Measurements from ENCODE around the gene SPATA31C2. TPM values are rescaled to one million over a fixed set of nuclear protein-coding genes. Genes with fewer than 3 reads are reported as not detected.

The SPATA31C2 gene
- total RNA-seq, 1 donor from 2014 or later, result not detected

DNA sequence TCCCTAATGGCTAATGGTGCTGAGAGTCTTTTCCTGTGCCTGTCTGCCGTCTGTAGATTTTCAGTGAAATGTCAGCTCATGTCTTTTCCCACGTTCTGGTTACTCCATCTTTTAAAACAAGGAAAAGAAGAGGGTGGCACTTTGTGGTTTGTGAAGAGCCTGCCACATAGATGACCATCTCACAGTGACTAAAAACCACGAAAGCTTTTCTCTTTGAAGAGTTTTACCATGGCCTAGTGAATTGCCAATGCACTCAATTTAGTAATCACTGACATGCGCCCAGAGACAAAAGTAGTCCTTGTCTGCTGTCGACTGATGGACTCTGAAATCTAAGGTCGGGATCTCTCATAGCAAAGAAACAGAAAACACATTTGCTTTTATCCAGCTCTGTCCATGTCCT lies 50.4 kb downstream of the SPATA31C2 start:
- no peak for FAIRE-seq
- no peak for DNase-seq (ENCODE audit: low read depth)
- Histone ChIP-seq H3K27me3 (ENCODE audit: control insufficient read depth, insufficient read depth, low read length) (no peaks in the 10 kb centered on the region), H3K4me3 (ENCODE audit: low read depth, low read length) (no peak overlapping the region), H3K36me3 (ENCODE audit: control insufficient read depth, insufficient read depth, low read length) (no peaks in the 10 kb centered on the region)
- TF ChIP-seq, protein P1, sequence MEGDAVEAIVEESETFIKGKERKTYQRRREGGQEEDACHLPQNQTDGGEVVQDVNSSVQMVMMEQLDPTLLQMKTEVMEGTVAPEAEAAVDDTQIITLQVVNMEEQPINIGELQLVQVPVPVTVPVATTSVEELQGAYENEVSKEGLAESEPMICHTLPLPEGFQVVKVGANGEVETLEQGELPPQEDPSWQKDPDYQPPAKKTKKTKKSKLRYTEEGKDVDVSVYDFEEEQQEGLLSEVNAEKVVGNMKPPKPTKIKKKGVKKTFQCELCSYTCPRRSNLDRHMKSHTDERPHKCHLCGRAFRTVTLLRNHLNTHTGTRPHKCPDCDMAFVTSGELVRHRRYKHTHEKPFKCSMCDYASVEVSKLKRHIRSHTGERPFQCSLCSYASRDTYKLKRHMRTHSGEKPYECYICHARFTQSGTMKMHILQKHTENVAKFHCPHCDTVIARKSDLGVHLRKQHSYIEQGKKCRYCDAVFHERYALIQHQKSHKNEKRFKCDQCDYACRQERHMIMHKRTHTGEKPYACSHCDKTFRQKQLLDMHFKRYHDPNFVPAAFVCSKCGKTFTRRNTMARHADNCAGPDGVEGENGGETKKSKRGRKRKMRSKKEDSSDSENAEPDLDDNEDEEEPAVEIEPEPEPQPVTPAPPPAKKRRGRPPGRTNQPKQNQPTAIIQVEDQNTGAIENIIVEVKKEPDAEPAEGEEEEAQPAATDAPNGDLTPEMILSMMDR (IDR thresholded peaks at IDR 0.05; ENCODE audit: insufficient read depth, low read length, severe bottlenecking), result no peak

DNA sequence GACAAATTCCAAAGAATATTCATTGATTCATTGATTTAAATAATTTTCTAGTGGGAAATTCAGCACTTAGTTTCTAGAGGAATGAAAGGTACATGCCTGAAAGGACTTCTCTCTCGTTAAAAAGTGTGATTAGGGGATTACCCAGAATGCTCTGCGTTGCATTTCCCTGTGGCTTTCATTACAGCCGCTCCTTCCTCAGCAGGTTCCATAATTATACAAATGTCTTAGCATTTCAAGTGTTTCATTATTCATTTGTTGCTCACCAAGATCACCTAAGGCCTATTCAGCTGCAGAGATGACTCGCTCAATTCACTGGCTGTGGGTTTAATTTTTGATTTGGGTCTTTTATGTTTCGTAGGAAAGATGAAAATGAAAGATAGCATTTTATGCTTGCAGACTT lies 52.8 kb downstream of the SPATA31C2 start:
- FAIRE-seq (no peak), DNase-seq (ENCODE audit: low read depth) (peak; percentile 22)
- Histone ChIP-seq H3K36me3 (ENCODE audit: control insufficient read depth, insufficient read depth, low read length) (no peaks in the 10 kb centered on the region), H3K4me3 (ENCODE audit: low read depth, low read length) (no peak overlapping the region), H3K27me3 (ENCODE audit: control insufficient read depth, insufficient read depth, low read length) (no peaks in the 10 kb centered on the region)
- TF ChIP-seq, protein P1 (IDR thresholded peaks at IDR 0.05; ENCODE audit: insufficient read depth, low read length, severe bottlenecking), result no peak

DNA sequence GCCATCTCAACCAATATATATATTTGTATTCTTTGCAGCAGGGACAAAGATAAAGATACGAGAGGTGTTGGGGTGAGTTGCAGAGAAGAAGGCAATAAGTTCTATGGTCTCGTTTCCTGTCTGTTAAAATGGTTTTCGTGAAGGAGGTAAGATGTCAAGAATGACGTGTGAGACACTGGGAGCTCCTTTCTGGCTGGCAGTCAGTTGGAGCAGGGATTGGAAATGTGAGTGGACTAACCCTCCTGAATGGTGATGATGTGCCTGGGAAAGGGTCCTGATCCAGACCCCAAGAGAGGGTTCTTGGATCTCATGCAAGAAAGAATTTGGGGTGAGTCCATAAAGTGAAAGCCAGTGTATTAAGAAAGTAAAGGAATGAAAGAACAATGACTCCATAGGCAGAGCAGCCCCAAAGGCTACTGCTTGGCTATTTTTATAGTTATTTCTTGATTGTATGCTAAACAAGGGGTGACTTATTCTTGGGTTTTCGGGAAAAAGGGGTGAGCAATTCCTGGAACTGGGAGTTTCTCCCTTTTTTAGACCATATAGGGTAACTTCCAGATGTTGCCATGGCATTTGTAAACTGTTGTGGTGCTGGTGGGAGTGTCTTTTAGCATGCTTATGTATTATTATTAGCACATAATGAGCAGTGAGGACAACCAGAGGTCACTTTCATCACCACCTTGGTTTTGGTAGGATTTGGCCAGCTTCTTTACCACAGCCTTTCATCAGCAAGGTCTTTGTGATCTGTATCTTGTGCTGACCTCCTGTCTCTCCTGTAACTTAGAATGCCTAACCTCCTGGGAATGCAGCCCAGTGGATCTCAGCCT lies 53.7 kb downstream of the SPATA31C2 start:
- TF ChIP-seq, protein P1 (IDR thresholded peaks at IDR 0.05; ENCODE audit: insufficient read depth, low read length, severe bottlenecking), result no peak
- H3K36me3 ChIP-seq (ENCODE audit: control insufficient read depth, insufficient read depth, low read length), result no peaks in the 10 kb centered on the region
- no peaks in the 10 kb centered on the region for H3K27me3 ChIP-seq (ENCODE audit: control insufficient read depth, insufficient read depth, low read length)
- no peak for FAIRE-seq
- H3K4me3 ChIP-seq (ENCODE audit: low read depth, low read length), result no peak overlapping the region
- no peak for DNase-seq (ENCODE audit: low read depth)

Other genes starting within 250 kb of the SPATA31C2 start
- not detected in 2 replicates for gene SPATA31C1, start 220.5 kb downstream of the SPATA31C2 start, total RNA-seq
- gene CDK20, start 163.9 kb downstream of the SPATA31C2 start, total RNA-seq, result 1.0 and 1.6 TPM in 2 replicates
- 67.0 and 89.5 TPM in 2 replicates for gene SPIN1, start 250.0 kb upstream of the SPATA31C2 start, total RNA-seq